GM12872 (cell line): ENCODE data around the gene NWD2.

Experiments
- CTCF ChIP-seq: IDR thresholded peaks from 3 replicates; pipeline ENCODE4 v1.5.1; 2011; ENCODE audit warnings: low read depth, mild to moderate bottlenecking, low read length, moderate library complexity; ENCODE audit not compliant: insufficient read depth

NWD2 gene

DNA sequence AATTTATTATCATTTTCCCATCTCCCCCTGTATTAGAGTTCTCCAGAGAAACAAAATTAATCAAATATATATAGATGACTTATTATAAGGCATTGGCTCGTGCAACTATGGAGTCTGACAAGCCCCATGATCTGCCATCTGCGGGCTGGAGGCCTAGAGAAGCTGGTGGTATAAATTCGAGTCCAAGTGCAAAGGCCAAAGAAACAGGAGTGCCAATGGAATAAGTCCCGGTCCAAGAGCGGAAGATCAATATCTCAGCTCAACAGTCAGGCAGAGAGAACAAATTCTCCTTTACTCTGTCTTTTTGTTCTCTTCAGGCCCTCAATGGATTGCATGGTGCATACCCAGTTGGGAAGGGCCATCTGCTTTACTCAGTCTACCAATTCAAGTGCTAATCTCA is 178.8 kb downstream of the NWD2 start:
- TF ChIP-seq CTCF = no peak

DNA sequence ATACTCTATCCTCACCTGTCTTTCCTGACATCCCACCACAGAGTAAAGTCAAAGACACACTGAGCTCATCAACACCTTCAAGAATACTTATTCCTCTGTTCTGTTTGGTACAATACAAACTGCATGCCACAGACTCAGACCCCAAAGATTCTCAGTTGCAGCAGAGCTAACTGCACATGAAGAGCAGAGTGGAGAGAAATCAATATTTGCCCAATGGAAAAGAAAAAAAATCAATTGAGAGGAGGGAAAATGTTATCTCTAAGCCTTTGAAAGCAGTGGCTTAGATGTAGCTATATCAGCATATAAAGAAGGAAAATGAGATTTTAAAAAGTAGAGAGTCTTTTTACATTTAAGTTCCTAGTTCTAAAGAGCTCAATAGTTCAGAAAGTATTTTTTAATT is 180.2 kb downstream of the NWD2 start:
- TF ChIP-seq CTCF = no peak

- TF ChIP-seq CTCF = no peak
Measured at GRCh38 chr4:37425857-37426256, 181.3 kb downstream of the NWD2 start.

- no peak for TF ChIP-seq CTCF
Measured at GRCh38 chr4:37427193-37427592, 182.7 kb downstream of the NWD2 start.

GRCh38 chr4:37429906-37430305 is 185.4 kb downstream of the NWD2 start:
- no peak for TF ChIP-seq CTCF

DNA sequence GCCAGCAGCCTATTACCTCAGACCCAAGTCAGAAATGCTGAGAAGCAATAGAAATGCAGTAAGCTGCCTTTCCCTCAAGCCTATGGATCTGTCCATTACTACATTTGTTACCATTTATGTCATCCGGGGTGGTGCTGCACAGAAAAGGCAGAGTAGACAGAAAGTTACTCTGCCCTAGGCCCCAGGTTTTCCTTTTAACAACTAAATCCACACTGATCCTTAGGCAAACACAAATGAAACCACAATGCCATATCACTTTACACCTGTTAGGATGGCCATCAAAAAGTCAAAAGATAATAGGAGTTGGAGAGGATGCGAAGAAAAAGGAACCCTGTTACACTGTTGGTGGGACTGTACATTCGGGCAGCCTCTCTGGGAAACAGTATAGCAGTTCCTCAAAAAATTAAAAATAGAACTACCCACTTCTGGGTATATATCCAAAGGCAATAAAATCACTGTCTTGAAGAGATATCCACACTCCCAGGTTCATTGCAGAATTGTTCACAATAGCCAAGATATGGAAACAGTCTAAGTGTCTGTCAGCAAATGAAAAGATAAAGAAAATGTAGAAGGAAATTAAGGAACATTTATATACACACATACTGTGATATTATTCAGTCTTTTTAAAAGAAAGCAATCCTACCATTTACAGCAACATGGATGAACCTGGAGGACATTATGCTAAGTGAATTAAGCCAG is 186.3 kb downstream of the NWD2 start:
- no peak for TF ChIP-seq CTCF

DNA sequence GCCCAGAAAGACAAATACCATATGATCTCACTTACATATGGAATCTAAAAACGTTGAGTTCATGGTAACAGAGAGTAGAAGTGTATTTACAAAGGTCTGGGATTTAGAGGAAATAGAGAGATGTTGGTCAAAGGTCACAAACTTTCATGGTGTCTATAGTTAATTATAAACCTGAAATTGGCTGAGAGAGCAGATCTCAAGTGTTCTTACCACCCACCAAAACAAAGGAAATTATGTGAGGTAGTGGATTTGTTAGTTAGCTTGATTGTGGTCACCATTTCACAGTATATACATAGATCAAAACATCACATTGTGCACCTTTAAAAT is 186.8 kb downstream of the NWD2 start:
- TF ChIP-seq CTCF = no peak
